ENCODE data around the gene CCDC40.

DNA sequence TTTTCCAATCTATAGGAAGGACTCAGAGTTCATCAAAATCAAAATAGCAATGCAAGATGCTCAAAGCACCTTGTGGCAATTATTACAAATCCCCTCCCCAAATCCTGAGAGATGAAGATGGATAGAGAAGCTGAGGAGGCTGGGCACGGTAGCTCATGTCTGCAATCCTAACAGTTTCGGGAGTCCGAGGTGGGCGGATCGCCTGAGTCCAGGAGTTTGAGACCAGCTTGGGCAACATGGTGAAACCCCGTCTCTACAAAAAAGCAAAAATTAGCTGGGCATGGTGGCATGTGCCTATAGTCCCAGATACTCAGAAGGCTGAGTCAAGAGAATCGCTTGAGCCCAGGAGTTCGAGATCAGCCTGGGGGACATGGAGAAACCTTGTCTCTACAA, 9.4 kb upstream of the CCDC40 start:
- TF ChIP-seq POLR2A (IDR thresholded peaks at IDR 0.05), result no peak
- TF ChIP-seq, protein P1, sequence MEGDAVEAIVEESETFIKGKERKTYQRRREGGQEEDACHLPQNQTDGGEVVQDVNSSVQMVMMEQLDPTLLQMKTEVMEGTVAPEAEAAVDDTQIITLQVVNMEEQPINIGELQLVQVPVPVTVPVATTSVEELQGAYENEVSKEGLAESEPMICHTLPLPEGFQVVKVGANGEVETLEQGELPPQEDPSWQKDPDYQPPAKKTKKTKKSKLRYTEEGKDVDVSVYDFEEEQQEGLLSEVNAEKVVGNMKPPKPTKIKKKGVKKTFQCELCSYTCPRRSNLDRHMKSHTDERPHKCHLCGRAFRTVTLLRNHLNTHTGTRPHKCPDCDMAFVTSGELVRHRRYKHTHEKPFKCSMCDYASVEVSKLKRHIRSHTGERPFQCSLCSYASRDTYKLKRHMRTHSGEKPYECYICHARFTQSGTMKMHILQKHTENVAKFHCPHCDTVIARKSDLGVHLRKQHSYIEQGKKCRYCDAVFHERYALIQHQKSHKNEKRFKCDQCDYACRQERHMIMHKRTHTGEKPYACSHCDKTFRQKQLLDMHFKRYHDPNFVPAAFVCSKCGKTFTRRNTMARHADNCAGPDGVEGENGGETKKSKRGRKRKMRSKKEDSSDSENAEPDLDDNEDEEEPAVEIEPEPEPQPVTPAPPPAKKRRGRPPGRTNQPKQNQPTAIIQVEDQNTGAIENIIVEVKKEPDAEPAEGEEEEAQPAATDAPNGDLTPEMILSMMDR (IDR thresholded peaks at IDR 0.05), result no peak
